Type B pancreatic cell (in vitro differentiated cells): ENCODE results near the gene PLN. TPM values are rescaled to one million over a fixed set of nuclear protein-coding genes. Genes with fewer than 3 reads are reported as not detected.

Experiments used
- DNase-seq: peaks from one replicate; pipeline ENCODE4 v3.0.0; 2021; ENCODE audit warnings: mixed read lengths; ENCODE audit not compliant: unreplicated experiment; ENCODE audit errors: extremely low spot score
- H3K27ac Mint-ChIP-seq: 2 replicates; pipeline ENCODE4 v1.8.0; 2021; ENCODE audit warnings: mild to moderate bottlenecking, mixed read lengths
- H3K27me3 Mint-ChIP-seq: 2 replicates; pipeline ENCODE4 v1.8.0; 2021; ENCODE audit warnings: mixed read lengths
- H3K36me3 Mint-ChIP-seq: 2 replicates; pipeline ENCODE4 v1.8.0; 2021; ENCODE audit warnings: mixed read lengths
- H3K4me1 Mint-ChIP-seq: one replicate; pipeline ENCODE4 v1.8.0; 2021; ENCODE audit warnings: mixed read lengths; ENCODE audit not compliant: unreplicated experiment
- H3K4me3 Mint-ChIP-seq: 2 replicates; pipeline ENCODE4 v1.8.0; 2021; ENCODE audit warnings: mild to moderate bottlenecking, mixed read lengths
- H3K9me3 Mint-ChIP-seq: 2 replicates; pipeline ENCODE4 v1.8.0; 2021; ENCODE audit warnings: mixed read lengths
- total RNA-seq: library from RNA; stranded (reverse); gene quantifications from 2 replicates; pipeline ENCODE4 v1.2.1, GENCODE V29; 2021; ENCODE audit warnings: low replicate concordance
- TF ChIP-seq, protein P1 (sequence below): fragments of 200-600 bp; sonication (generic); conservative IDR thresholded peaks from 2 replicates; pipeline ENCODE4 v1.5.0; 2021; ENCODE audit warnings: antibody characterized with exemption, mild to moderate bottlenecking

Gene PLN
- total RNA-seq, 1 donor from 2014 or later: 0.24 TPM

DNA sequence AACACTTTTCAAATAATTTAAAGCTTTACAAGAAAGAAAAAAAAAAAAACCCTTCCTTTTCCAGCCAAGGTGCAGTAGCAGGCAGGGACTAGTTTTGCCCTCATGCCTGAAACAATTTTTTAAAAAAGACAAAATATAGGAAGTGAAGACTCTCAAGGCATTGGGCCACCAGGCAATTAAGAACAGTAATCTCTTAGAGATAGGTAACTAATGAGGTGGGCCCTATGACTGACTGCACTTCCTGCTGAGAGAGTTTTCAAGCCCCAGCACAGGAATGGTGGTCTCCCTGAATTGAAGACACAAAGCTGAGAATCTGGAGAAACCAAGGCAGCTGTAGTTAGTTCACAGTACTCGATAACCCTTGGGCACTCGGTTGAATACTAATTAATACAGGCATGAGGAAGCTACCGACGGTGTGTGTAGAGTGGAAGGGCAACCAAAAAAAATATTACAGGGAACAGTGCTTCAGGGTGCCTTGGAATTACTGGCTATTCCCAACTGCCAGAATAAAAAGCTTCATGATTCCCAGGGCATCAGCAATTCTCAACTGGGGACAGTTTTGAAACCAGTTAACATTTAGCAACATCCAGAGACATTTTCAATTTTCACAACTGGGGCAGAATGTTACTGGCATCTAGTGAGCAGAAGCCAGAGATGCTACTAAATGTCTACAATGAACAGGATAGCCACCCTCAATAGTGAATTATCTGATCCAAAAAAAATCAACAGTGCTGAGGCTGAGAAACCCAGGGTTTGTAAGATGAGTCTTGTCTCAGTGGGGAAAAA lies 36.0 kb upstream of the PLN start:
- no peaks in the 10 kb centered on the region for H3K4me1 Mint-ChIP-seq
- TF ChIP-seq, protein P1, sequence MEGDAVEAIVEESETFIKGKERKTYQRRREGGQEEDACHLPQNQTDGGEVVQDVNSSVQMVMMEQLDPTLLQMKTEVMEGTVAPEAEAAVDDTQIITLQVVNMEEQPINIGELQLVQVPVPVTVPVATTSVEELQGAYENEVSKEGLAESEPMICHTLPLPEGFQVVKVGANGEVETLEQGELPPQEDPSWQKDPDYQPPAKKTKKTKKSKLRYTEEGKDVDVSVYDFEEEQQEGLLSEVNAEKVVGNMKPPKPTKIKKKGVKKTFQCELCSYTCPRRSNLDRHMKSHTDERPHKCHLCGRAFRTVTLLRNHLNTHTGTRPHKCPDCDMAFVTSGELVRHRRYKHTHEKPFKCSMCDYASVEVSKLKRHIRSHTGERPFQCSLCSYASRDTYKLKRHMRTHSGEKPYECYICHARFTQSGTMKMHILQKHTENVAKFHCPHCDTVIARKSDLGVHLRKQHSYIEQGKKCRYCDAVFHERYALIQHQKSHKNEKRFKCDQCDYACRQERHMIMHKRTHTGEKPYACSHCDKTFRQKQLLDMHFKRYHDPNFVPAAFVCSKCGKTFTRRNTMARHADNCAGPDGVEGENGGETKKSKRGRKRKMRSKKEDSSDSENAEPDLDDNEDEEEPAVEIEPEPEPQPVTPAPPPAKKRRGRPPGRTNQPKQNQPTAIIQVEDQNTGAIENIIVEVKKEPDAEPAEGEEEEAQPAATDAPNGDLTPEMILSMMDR: no peak
- H3K9me3 Mint-ChIP-seq: no peaks in the 10 kb centered on the region
- no peaks in the 10 kb centered on the region for H3K36me3 Mint-ChIP-seq
- DNase-seq: no peak
- H3K27ac Mint-ChIP-seq: no peak overlapping the region
- H3K4me3 Mint-ChIP-seq: no peak overlapping the region
- H3K27me3 Mint-ChIP-seq: no peaks in the 10 kb centered on the region

DNA sequence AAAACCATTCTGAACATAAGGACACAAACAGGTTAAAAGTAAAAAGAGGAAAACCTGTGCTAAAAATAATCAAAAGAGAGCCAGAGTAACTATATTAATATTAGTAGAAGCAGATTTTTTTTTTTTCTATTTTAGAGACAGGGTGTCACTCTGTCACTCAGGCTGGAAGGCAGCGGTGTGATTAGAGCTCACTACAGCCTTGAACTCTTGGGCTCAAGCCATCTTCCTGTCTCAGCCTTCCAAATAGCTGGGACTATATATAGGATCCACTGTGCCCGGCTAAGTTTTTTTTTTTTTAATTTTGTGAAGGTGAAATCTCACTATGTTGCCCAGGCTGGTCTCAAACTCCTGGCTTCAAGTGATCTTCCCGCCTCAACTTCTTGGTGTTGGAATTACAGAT lies 33.4 kb upstream of the PLN start:
- no peak overlapping the region for H3K4me3 Mint-ChIP-seq
- H3K9me3 Mint-ChIP-seq: no peaks in the 10 kb centered on the region
- no peak overlapping the region for H3K27ac Mint-ChIP-seq
- H3K4me1 Mint-ChIP-seq: no peaks in the 10 kb centered on the region
- H3K27me3 Mint-ChIP-seq: no peaks in the 10 kb centered on the region
- peaks cover 5% of the 10 kb centered on the region for H3K36me3 Mint-ChIP-seq
- TF ChIP-seq, protein P1: no peak
- DNase-seq: no peak

DNA sequence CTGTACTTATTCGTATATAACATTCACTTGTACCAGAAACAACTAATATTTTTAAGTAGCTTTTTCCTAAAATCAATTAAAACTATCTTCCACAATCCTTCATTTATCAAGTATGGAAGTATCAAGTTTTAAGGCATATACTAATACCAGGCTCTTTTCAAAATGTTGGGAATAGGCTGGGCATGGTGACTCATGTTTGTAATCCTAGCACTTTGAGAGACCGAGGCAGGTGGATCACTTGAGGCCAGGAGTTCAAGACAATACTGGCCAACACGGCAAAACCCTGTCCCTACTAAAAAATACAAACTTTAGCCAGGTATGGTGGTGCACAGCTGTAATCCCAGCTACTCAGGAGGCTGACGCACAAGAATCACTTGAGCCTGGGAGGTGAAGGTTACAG lies 25.7 kb upstream of the PLN start:
- no peak overlapping the region for H3K4me3 Mint-ChIP-seq
- no peaks in the 10 kb centered on the region for H3K27me3 Mint-ChIP-seq
- peaks cover 8% of the 10 kb centered on the region for H3K36me3 Mint-ChIP-seq
- H3K27ac Mint-ChIP-seq: no peak overlapping the region
- TF ChIP-seq, protein P1: no peak
- no peak for DNase-seq
- no peaks in the 10 kb centered on the region for H3K9me3 Mint-ChIP-seq
- H3K4me1 Mint-ChIP-seq: peaks cover 5% of the 10 kb centered on the region

DNA sequence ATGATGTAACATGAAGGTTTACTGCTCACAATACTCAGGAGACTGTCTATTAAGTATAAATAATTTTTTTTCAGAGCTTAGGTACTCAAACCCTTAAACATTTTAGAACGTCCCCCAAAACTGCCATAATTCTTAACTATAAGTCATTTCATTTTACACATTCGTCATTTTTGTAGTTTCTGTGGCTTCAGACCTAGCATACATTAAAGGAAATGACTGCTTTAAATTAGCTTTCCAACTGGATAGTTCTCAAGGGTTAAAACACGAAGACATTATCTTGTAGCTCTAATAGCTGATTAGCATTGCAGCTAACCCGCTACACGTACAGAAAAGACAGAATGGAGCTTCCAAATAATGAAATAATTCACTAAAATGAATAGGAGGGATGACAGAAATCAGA lies 24.9 kb upstream of the PLN start:
- Mint-ChIP-seq H3K9me3 (no peaks in the 10 kb centered on the region), H3K27ac (no peak overlapping the region), H3K4me1 (peaks cover 5% of the 10 kb centered on the region)

DNA sequence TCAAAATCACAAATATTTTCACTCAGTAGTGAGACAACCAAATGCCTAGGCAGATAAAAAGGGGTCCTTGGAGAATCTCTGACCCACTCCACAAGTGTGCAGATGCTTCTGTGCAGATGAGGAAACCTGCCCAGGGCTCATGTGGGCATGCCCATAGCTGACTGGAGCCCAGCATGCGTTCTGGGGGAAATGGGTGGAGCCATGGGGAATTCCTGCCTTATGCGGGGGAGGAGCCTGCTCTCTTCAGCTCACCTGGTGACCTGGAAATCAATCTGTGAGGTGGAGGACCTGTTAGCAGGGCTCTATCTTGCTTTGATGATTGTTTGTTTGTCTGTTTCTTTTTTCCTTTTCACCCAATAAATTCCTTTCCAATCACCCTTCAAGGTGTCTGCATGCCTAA lies 23.4 kb upstream of the PLN start:
- Mint-ChIP-seq H3K27me3 (no peaks in the 10 kb centered on the region), H3K9me3 (no peaks in the 10 kb centered on the region), H3K4me3 (no peak overlapping the region), H3K4me1 (peaks cover 5% of the 10 kb centered on the region), H3K27ac (no peak overlapping the region), H3K36me3 (peaks cover 4% of the 10 kb centered on the region)
- TF ChIP-seq, protein P1: no peak
- no peak for DNase-seq

More for the DNA sequence above, 24.9 kb upstream of the PLN start:
- H3K4me3 Mint-ChIP-seq: no peak overlapping the region
- DNase-seq: no peak
- TF ChIP-seq, protein P1: no peak
- H3K27me3 Mint-ChIP-seq: no peaks in the 10 kb centered on the region
- peaks cover 4% of the 10 kb centered on the region for H3K36me3 Mint-ChIP-seq
